Body of pancreas (tissue), 4 donors: ENCODE measurements around the gene SPDYE2.
"Not testable (repeated sequence)": the region's sequence is repeated elsewhere in the genome, so short reads cannot be mapped to it uniquely, and the experiment has no call there.

ENCODE experiments used
- POLR2A ChIP-seq, 3 donors: fragments of 450-650 bp; IDR thresholded peaks; one replicate each; pipeline ENCODE4 v1.6.1; 2016; ENCODE audit warnings: antibody characterized with exemption in 3 of 3, mild to moderate bottlenecking in 2 of 3
- TF ChIP-seq, protein P1 (sequence below), 7 experiments: fragments of 450-650 bp in 4 of 7; fragments of 200-600 bp in 3 of 7; sonication (generic) in 3 of 7; IDR thresholded peaks; one replicate each; pipeline ENCODE4 v1.5.1; 2016 to 2019; ENCODE audit warnings: antibody characterized with exemption in 7 of 7

DNA sequence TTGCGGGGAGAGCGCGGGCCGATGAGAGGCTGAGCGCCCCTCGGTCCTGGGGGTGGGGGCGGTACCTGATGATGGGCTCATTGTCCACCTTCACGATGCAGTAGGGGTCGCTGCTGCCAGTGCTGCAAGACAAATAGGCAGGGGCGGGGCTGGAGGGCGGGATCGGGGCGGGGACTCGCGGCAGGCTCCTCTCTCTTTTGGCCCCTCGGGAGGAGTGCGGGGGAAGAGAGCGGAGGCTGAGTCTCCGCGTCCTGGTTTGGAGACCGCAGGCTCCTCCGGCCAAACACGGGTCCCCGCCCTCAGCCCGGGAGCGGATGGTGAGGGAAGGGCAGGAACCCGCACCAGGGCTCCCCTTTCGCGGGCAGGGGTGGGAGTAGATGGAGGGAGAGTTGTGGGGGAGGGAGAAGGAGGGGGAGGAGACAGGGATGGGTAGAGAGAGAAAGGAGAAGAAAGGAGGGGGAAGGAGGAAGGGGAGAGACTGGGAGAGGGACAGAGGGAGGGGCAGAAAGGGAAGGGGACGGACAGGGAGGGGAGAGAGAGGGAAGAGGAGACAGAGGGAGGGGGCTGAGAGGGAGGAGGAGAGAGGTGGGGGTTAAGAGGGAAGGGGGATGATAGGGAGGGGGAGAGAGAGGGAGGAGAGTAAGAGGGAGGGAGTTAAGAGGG, 39.0 kb upstream of the SPDYE2 start:
- TF ChIP-seq POLR2A (IDR thresholded peaks at IDR 0.05) = not testable (repeated sequence)
- TF ChIP-seq, protein P1, sequence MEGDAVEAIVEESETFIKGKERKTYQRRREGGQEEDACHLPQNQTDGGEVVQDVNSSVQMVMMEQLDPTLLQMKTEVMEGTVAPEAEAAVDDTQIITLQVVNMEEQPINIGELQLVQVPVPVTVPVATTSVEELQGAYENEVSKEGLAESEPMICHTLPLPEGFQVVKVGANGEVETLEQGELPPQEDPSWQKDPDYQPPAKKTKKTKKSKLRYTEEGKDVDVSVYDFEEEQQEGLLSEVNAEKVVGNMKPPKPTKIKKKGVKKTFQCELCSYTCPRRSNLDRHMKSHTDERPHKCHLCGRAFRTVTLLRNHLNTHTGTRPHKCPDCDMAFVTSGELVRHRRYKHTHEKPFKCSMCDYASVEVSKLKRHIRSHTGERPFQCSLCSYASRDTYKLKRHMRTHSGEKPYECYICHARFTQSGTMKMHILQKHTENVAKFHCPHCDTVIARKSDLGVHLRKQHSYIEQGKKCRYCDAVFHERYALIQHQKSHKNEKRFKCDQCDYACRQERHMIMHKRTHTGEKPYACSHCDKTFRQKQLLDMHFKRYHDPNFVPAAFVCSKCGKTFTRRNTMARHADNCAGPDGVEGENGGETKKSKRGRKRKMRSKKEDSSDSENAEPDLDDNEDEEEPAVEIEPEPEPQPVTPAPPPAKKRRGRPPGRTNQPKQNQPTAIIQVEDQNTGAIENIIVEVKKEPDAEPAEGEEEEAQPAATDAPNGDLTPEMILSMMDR (IDR thresholded peaks at IDR 0.05) = not testable (repeated sequence)
